Stimulated activated CD4-positive, alpha-beta T cell treated with anti-CD3 and anti-CD28 coated beads, Interleukin-2, amount 100 ng/mL, for 24 hours (primary cell): Measurements from ENCODE around the gene LEPROT.

Source experiments
- DNase-seq, 2 donors: peaks; one replicate each; pipeline ENCODE4 v3.0.0-alpha.2; 2020

LEPROT gene

GRCh38 chr1:65412984-65413375 lies 7.5 kb upstream of the LEPROT start:
- no peak for DNase-seq

DNA sequence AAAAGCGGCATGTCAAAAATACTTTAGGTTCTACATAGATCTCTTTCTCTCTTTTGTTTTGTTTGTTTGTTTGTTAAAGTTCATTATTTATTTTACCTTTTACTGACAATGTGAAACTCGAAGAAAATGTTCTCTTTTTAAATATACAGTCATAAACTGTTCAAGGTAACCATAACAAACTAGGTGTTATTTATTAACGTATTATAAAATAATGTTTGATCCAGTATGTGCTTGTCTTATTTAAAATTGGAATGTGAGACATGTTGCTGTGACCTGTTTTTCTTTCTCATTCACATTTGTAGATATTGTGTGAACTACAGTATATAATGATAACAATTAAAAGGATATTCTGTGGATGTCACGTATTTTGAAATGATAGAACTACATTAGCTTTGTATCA lies 5.9 kb upstream of the LEPROT start:
- no peak for DNase-seq

GRCh38 chr1:65416767-65417166 lies 3.7 kb upstream of the LEPROT start:
- DNase-seq = no peak

- no peak for DNase-seq
Measured at GRCh38 chr1:65417729-65418128, 2.7 kb upstream of the LEPROT start.

GRCh38 chr1:65418522-65419185 lies 1.8 kb upstream of the LEPROT start:
- DNase-seq = no peak

GRCh38 chr1:65419681-65420589 lies 533 bp upstream of the LEPROT start:
- peak; percentile 98 for DNase-seq

- DNase-seq = no peak
Measured at GRCh38 chr1:65421351-65422025, 1.0 kb downstream of the LEPROT start.

DNA sequence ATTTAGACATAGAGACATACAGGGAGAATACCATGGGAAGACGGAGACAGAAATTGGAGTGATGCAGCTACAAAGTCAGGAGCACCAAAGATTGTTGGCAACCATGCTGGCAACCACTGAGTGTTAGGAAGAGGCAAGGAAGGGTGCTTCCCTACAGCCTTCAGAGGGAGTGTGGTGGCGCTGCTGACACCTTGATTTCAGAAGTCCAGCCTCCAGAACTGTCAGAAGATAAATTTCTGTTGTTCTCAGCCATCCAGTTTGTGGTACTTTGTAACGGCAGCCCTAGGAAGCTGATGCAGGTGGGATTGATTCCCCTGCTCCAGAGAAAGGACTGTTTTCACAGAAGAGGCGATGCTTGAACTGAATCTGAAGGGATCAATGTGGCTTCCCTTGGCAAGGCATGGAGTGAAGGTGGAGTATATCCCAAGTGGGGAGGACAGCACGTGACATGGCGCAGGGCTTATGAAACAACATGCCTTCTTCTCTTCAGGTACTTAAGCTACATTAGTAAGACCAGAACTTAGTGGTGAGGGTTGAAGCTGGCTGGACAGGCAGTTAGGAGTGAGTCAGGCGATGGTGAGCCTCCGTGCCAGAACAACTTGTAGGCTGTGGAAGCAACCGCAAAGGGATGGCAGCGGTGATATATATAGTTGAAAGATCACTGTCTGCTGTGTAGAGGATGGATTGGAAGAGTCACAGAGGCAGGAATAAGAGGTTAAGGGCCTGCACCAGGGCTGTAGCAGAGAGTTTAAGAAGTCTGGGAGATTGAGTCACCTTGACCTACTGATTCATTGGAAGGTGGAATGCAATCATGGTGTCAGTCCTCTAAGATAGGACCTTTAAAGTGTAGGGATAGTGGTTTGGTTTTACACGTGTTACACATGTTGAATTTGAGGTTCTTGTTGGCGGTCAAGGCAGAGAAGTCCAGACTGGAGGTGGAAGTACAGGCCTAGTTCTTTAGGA lies 2.1 kb downstream of the LEPROT start:
- no peak for DNase-seq

DNA sequence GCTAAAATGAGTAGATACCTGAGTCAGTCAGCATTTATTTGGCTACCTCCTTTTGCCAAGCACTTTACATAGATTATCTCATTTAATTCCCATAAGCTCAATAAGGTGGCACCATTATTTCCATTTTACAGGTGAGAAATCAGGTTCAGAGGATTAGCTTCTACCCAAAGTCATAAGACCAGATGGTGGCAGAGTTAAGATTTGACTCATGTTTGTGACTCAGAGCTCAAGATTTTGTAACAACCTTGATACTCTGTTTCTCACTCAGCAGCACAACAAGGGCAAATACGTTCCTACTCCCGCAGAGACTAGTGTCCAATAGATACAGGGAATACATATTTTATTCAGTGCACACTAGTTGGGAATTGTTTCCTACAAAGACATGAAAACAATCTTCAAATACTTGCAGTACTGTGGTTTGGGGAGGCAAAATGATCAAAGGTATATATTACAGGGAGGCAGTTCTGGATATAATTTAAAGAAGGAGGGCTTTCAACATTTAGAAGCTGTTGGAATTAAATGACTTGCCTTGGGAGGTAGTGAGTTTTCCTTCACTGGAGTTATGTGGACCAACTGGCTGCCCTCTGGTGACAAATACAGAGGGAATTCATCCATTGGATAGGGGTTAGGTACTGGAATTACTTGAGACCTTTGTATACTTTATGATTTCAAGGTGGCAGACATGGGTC lies 3.6 kb downstream of the LEPROT start:
- no peak for DNase-seq

DNA sequence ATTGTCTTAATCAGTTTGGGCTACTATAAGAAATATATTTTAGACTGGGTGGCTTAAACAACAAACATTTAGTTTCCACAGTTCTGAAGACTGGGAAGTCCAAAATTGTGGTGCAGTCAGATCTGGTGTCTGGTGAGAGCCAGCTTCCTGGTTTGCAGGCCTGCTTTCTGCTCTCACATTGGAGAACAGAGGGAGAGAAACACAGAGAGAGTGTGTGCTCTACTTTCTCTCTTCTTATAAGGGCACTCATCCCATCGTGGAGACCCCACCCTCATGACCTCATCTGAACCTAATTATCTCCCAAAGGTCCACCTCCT lies 4.1 kb downstream of the LEPROT start:
- DNase-seq = no peak

DNA sequence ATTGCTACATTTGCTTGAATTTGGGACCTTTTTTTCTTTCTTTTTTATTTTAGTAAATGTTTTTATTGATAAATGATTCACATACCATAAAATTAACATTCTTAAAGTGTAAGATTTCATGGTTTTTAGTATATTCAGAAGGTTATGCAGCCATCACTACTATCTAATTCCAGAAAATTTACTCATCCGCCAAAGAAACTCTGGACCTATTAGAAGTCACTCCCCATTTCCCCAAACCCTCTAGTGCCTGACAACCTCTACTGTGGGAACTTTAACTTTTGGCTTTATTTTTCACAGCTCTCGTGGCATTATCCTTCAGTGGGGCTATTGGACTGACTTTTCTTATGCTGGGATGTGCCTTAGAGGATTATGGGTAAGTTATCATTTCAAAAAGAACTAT lies 4.5 kb downstream of the LEPROT start:
- DNase-seq = no peak

- DNase-seq = no peak
Measured at GRCh38 chr1:65425697-65426096, 5.2 kb downstream of the LEPROT start.

DNA sequence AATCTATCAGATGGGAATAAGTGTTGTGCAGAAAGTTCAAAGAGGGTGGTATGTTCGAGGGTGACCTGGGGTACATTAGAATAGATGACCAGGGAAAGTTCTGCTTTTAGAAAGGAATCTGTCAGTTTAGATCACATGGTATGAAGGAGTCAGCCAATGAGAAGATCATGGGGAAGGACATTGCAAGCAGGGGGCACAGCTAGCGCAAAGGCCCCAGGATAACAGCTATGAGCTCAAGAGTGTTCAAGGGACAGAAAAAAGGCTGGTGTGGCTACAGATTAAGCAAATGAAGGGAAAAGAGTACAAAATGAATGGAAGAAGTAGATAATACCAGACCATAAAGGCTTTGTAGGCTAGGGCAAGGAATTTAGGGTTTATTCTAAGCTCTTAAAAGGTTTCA lies 8.6 kb downstream of the LEPROT start:
- no peak for DNase-seq

DNA sequence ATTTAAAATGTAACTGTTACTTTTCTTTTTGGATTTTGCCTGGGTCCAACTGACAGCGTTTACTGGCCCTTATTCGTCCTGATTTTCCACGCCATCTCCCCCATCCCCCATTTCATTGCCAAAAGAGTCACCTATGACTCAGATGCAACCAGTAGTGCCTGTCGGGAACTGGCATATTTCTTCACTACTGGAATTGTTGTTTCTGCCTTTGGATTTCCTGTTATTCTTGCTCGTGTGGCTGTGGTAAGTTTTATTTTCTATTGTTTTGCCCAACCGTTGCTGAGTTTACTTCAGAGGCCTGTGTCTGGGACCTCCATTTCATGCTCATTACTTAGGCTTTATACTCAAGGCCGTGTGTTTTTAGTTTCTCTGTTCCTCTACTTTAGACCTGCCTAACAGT lies 9.3 kb downstream of the LEPROT start:
- no peak for DNase-seq

DNA sequence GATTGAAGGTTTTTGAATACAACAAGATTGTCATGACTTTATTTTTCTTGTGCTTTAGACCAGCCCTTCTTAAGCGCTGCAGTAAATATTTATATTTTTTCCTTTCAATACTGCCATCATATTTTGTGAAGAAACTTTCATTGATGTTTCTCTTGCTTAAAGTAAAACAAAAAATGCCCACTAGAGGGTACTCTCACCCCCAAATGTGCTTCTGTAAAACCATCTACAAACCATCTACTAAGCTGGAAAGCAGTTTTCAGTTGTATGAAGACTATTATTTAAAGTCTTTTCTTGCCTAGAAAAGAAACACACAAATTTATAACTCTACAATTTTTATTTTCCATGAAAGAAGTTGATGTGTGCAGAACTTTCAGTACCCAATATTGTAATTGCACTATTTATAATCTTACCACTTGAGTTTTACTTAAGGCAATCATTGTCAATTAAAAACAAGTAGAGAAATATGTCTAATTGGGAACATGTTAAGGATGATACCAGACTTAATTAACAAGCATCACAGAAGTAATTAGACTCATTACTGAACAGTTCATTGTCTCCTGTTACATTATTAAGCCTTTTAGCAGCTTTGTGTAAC lies 10.7 kb downstream of the LEPROT start:
- no peak for DNase-seq

- no peak for DNase-seq
Measured at GRCh38 chr1:65432918-65433317, 12.4 kb downstream of the LEPROT start.

DNA sequence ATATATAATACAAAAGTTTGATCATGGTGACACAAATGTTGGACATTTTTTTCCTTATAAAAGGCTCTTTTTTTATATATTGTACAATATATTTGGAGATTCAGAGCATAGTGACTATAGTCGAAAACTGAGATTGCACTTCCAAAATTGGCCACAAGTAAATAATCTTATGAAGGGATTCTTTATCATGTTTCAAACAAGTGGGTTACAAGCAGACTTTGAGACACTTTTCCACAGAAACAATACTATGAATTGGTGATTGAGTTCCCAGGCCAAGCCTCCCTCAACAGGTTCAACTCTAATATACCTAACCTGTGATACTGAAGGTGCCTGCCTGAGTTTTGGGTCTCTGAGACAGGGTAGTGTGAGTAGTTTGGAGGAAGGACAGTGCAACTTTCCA lies 13.8 kb downstream of the LEPROT start:
- no peak for DNase-seq

GRCh38 chr1:65434760-65435159 lies 14.3 kb downstream of the LEPROT start:
- DNase-seq = no peak

- DNase-seq = no peak
Measured at GRCh38 chr1:65435987-65436386, 15.5 kb downstream of the LEPROT start.

DNA sequence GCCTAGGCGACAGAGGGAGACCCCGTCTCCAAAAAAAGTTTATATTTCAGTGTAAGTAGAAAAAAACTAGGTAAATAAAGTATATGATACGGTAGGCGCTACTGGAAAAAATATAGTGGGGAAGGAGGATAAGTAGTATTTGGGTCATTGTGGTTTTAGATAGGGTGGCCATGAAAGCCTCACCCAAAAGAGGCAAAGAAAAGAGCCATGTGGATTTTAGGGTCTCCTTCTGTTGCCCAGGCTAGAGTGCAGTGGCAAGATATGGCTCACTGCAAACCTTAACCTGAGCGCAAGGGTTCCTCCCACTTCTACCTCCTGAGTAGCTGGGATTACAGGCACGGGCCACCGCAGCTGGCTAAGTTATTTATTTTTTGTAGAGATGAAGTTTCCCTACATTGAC lies 17.1 kb downstream of the LEPROT start:
- DNase-seq = no peak

GRCh38 chr1:65440322-65440900 lies 19.9 kb downstream of the LEPROT start:
- no peak for DNase-seq
